Immature natural killer cell (primary cell): ENCODE results near the gene TTLL1. TPM values are rescaled to one million over a fixed set of nuclear protein-coding genes. Genes with fewer than 3 reads are reported as not detected.
A peak's percentile ranks its signal among the peaks of the same experiment; 100 is the strongest.
"Not testable (repeated sequence)": the region's sequence is repeated elsewhere in the genome, so short reads cannot be mapped to it uniquely, and the experiment has no call there.

ENCODE experiments used
- DNase-seq, 3 donors: peaks; one replicate each; pipeline ENCODE4 v3.0.0; 2022; ENCODE audit warnings: mixed read lengths in 1 of 3
- H3K27ac Mint-ChIP-seq, 6 donors: one replicate each; pipeline ENCODE4 v1.8.0; 2020; ENCODE audit warnings: mixed read lengths in 6 of 6, mild to moderate bottlenecking in 5 of 6, inconsistent platforms in 4 of 6, moderate library complexity in 3 of 6
- H3K27me3 Mint-ChIP-seq, 3 donors: one replicate each; pipeline ENCODE4 v1.8.0; 2020 to 2021; ENCODE audit warnings: low read depth in 3 of 3, mild to moderate bottlenecking in 3 of 3, mixed read lengths in 3 of 3, moderate library complexity in 3 of 3, inconsistent platforms in 1 of 3
- H3K36me3 Mint-ChIP-seq, 3 donors: one replicate each; pipeline ENCODE4 v1.8.0; 2020; ENCODE audit warnings: mixed read lengths in 3 of 3, inconsistent platforms in 2 of 3, mild to moderate bottlenecking in 2 of 3
- H3K4me1 Mint-ChIP-seq, 2 donors: one replicate each; pipeline ENCODE4 v1.8.0; 2020; ENCODE audit warnings: inconsistent platforms in 2 of 2, mild to moderate bottlenecking in 2 of 2, mixed read lengths in 2 of 2, moderate library complexity in 1 of 2
- H3K4me3 Mint-ChIP-seq, 5 donors: one replicate each; pipeline ENCODE4 v1.8.0; 2020; ENCODE audit warnings: mild to moderate bottlenecking in 5 of 5, mixed read lengths in 5 of 5, inconsistent platforms in 3 of 5, moderate library complexity in 3 of 5
- H3K9me3 Mint-ChIP-seq, 6 donors: one replicate each; pipeline ENCODE4 v1.8.0; 2020; ENCODE audit warnings: mild to moderate bottlenecking in 6 of 6, mixed read lengths in 6 of 6, inconsistent platforms in 4 of 6, moderate library complexity in 3 of 6
- polyA plus RNA-seq, 3 donors: library from polyadenylated mRNA; unstranded; fragments of 300-500 nt; fragmentation: Illumina TruSeq; gene quantifications; one replicate each; pipeline ENCODE4 v1.2.3, GENCODE V29; 2021

The TTLL1 gene
- polyA plus RNA-seq, 3 donors from 2014 or later = 9.4 to 14.4 (median 9.9) TPM

DNA sequence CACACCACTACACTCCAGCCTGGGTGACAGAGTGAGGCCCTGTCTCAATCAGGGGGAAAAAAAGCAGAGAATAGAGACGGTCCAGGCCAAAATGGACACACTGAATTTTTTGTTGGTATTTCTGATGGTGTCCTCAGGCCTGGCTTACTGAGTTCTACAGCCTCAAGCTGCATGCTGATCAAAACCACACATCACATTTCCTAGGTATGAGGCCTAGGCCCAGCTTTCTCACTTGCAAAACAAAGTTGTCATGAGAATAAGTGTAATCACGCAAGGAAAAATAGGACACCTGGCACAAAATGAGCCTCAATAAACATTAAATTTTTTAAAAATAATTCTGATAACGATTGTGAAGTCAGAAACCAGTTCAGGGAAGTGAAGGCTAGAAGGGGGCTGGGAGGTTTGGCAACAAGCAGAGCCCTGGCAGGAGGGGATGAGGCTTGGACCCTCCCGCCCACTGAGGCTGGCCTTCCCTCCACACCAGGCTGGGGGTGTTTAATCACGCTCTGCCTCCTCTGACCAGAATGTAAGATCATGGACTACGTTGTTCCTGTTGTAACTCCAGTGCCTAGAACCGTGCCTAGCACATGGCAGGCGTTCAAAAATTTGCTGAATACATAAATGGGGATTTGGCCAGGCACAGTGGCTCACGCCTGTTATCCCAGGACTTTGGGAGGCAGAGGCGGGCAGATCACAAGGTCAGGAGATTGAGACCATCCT lies 92.4 kb downstream of the TTLL1 start:
- Mint-ChIP-seq H3K9me3 (no peaks in the 10 kb centered on the region), H3K27me3 (no peaks in the 10 kb centered on the region), H3K27ac (peak overlapping the region in 1 of 6 donors; percentile 35)

GRCh38 chr22:42995654-42996053 lies 93.5 kb downstream of the TTLL1 start:
- not testable (repeated sequence) for H3K9me3 Mint-ChIP-seq, DNase-seq, H3K4me3 Mint-ChIP-seq, H3K27me3 Mint-ChIP-seq, H3K36me3 Mint-ChIP-seq
- Mint-ChIP-seq H3K27ac (peak overlapping the region in 1 of 6 donors; percentile 7), H3K4me1 (peaks cover 46 to 56% of the 10 kb centered on the region in 2 donors)

More for the DNA sequence above, 92.4 kb downstream of the TTLL1 start:
- Mint-ChIP-seq H3K36me3 (peaks cover 0 to 3% (median 0%) of the 10 kb centered on the region in 3 donors), H3K4me3 (no peak overlapping the region), H3K4me1 (peaks cover 56 to 61% of the 10 kb centered on the region in 2 donors)
- no peak for DNase-seq

- Mint-ChIP-seq H3K4me1 (peaks cover 45 to 57% of the 10 kb centered on the region in 2 donors), H3K36me3 (peaks cover 0 to 3% (median 0%) of the 10 kb centered on the region in 3 donors), H3K27ac (peak overlapping the region in 1 of 6 donors; percentile 7), H3K9me3 (no peaks in the 10 kb centered on the region), H3K4me3 (no peak overlapping the region), H3K27me3 (no peaks in the 10 kb centered on the region)
- no peak for DNase-seq
Observed at GRCh38 chr22:42994917-42995562, 94.2 kb downstream of the TTLL1 start.

DNA sequence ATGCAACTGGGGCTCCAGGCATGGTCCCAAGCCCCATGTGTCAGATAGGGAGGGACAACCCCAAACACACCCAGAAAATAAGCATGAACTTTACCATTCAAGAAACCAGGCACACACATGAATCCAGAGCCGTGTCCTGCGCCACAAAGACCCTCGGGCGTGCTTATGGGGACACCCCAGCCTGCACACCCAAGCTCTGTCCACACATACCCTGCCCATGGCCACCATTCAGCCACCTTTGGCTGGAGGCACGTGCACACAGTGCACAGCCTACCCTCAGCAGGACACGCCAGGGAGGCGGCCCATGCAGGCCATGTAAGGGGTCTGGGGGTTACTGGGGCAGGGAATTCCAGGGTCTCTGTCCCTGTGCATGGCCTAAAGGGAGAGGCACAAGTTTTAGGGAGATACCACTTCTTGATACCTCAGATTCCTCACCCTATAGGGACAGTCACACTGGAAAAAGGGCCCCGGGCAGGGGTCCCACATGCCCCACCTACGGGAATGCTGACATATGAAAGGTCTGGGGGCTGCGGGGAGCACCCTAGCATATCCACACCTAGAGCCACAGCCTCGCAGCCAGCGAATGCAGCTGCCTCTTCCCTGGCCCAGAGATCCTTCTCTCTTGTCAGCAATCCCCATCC lies 94.8 kb downstream of the TTLL1 start:
- Mint-ChIP-seq H3K27ac (no peak overlapping the region), H3K9me3 (no peaks in the 10 kb centered on the region)

GRCh38 chr22:42993651-42994275 lies 95.4 kb downstream of the TTLL1 start:
- DNase-seq = no peak
- Mint-ChIP-seq H3K27ac (no peak overlapping the region), H3K9me3 (no peaks in the 10 kb centered on the region), H3K4me1 (peaks cover 40 to 47% of the 10 kb centered on the region in 2 donors), H3K4me3 (no peak overlapping the region), H3K36me3 (peaks cover 0 to 3% (median 0%) of the 10 kb centered on the region in 3 donors), H3K27me3 (no peaks in the 10 kb centered on the region)

More for the DNA sequence above, 94.8 kb downstream of the TTLL1 start:
- no peak for DNase-seq
- peaks cover 45 to 53% of the 10 kb centered on the region in 2 donors for H3K4me1 Mint-ChIP-seq
- no peaks in the 10 kb centered on the region for H3K27me3 Mint-ChIP-seq
- H3K4me3 Mint-ChIP-seq = no peak overlapping the region
- peaks cover 0 to 3% (median 0%) of the 10 kb centered on the region in 3 donors for H3K36me3 Mint-ChIP-seq

DNA sequence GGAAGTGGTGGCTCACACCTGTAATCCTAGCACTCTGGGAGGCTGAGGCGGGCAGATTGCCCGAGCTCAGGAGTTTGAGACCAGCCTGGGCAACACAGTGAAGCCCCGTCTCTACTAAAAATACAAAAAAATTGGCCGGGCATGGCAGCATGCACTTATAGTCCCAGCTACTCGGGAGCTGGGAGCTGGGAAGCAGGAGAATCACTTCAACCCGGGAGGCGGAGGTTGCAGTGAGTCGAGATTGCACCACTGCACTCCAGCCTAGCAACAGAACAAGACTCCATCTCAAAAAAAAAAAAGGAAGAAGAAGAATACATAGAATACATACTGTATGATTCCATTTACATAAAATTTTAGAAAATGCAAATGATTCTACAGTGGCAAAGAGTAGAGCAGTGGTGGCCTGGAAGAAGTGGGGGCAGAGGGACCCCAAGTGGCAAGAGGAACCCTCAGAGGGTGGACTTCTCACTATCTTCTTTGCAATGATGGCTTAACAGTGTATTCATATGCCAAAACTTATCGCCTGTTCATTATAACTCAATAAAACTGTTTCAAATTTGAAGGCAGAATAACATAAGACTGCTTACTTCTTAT lies 96.2 kb downstream of the TTLL1 start:
- Mint-ChIP-seq H3K9me3 (no peaks in the 10 kb centered on the region), H3K4me1 (peaks cover 33 to 45% of the 10 kb centered on the region in 2 donors), H3K27me3 (no peaks in the 10 kb centered on the region), H3K27ac (peak overlapping the region in 1 of 6 donors; percentile 5), H3K4me3 (no peak overlapping the region), H3K36me3 (peaks cover 0 to 3% (median 0%) of the 10 kb centered on the region in 3 donors)
- no peak for DNase-seq

DNA sequence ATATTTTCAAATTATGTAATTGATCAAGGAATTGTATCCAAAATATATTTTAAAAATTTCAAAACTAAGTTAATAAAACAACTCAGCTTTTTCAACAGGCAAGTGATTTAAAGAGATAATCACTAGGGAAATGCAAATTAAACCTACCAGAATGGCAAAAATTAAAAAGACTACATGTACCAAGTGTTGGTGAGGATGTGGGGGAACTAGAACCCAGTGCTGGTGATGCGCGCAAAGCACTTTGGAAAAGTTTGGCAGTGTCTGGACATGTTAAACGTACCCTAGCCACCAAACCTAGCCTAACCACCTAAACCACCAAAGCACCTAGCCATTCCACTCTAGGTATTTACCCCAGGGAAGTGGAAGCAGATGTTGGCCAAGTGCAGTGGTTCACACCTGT lies 97.1 kb downstream of the TTLL1 start:
- Mint-ChIP-seq H3K4me3 (no peak overlapping the region), H3K9me3 (no peaks in the 10 kb centered on the region), H3K27ac (no peak overlapping the region), H3K27me3 (peaks cover 0 to 2% (median 0%) of the 10 kb centered on the region in 3 donors), H3K36me3 (peaks cover 0 to 3% (median 0%) of the 10 kb centered on the region in 3 donors), H3K4me1 (peaks cover 29 to 42% of the 10 kb centered on the region in 2 donors)
- no peak for DNase-seq

GRCh38 chr22:42991010-42991651 lies 98.1 kb downstream of the TTLL1 start:
- Mint-ChIP-seq H3K4me3 (no peak overlapping the region), H3K4me1 (peaks cover 33 to 51% of the 10 kb centered on the region in 2 donors), H3K9me3 (no peaks in the 10 kb centered on the region), H3K27ac (no peak overlapping the region), H3K27me3 (peaks cover 0 to 3% (median 2%) of the 10 kb centered on the region in 3 donors), H3K36me3 (peaks cover 0 to 3% (median 3%) of the 10 kb centered on the region in 3 donors)
- DNase-seq = no peak

DNA sequence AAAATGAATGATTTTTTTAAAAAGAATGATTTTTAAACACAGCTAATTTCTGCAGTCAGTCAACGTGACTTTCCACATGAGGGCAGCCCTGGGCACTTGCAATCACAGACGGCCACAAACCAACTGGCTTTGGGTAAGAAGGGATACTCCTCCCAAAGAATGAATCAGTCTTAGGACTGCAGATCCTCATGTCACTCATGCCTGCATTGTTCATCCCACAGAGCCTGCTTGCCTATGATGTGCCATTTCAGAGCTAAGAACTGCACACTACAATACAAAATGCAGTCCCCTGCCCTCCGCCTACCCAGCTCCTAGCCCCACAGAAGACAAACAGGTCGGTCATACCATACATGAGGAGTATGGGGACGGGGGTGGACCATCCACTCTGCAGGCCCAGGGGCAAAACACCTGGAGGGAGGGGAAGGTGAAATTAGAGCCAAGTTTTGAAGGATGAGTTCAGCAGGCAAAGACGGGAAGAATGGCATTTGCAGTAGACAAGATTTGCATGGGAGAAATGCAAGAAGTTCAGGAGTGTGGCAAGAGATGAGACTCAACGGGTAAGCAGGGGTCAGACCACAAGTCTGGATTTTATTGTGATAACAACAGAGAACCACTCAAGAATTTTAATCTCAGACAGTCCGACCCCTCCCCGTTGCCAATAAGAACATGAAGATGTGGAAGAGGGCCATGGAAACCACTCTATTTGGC lies 98.9 kb downstream of the TTLL1 start:
- H3K27ac Mint-ChIP-seq = no peak overlapping the region
- H3K9me3 Mint-ChIP-seq = no peaks in the 10 kb centered on the region
- peaks cover 0 to 3% (median 2%) of the 10 kb centered on the region in 3 donors for H3K27me3 Mint-ChIP-seq
- H3K4me1 Mint-ChIP-seq = peaks cover 39 to 60% of the 10 kb centered on the region in 2 donors
- peaks cover 0 to 3% (median 3%) of the 10 kb centered on the region in 3 donors for H3K36me3 Mint-ChIP-seq
- DNase-seq = no peak
- no peak overlapping the region for H3K4me3 Mint-ChIP-seq

Other genes starting within 250 kb of the TTLL1 start
- gene ARFGAP3, start 232.1 kb downstream of the TTLL1 start, polyA plus RNA-seq = 10 to 100 TPM; 58.3 to 63.7 (median 60.6) TPM
- gene PACSIN2, start 74.2 kb downstream of the TTLL1 start, polyA plus RNA-seq = 10 to 100 TPM; 18.4 to 31.6 (median 23.0) TPM
- gene BIK, start 21.4 kb upstream of the TTLL1 start, polyA plus RNA-seq = 1 to 10 TPM in 1 of 3 donors, under 1 TPM in 1, not detected in 1; 0.45 to 1.6 TPM
- 10 to 100 TPM in 1 of 3 donors, 1 to 10 TPM in 2; 5.8 to 10.2 (median 9.6) TPM for gene MCAT, start 54.0 kb upstream of the TTLL1 start, polyA plus RNA-seq
- gene TSPO, start 62.2 kb upstream of the TTLL1 start, polyA plus RNA-seq = 100 to 1,000 TPM; 338 to 509 (median 463) TPM
- 10 to 100 TPM; 10.8 to 17.5 (median 16.4) TPM for gene TTLL12, start 97.7 kb upstream of the TTLL1 start, polyA plus RNA-seq